Measurements from ENCODE around the gene DMC1. TPM values are rescaled to one million over a fixed set of nuclear protein-coding genes. Genes with fewer than 3 reads are reported as not detected.
"Not testable (repeated sequence)": the region's sequence is repeated elsewhere in the genome, so short reads cannot be mapped to it uniquely, and the experiment has no call there.

Gene DMC1, protein sequence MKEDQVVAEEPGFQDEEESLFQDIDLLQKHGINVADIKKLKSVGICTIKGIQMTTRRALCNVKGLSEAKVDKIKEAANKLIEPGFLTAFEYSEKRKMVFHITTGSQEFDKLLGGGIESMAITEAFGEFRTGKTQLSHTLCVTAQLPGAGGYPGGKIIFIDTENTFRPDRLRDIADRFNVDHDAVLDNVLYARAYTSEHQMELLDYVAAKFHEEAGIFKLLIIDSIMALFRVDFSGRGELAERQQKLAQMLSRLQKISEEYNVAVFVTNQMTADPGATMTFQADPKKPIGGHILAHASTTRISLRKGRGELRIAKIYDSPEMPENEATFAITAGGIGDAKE
- 14.7 TPM for total RNA-seq
- 0.30 TPM for polyA plus RNA-seq
- long read RNA-seq, donor 1 = 0 reads
- long read RNA-seq, donor 2, partial matches to known transcripts = 0 of 3 reads
- long read RNA-seq, donor 2, other reads (novel, unspliced or antisense) = 0 of 3 reads
- long read RNA-seq, donor 3, transcript DMC1-205 (2 exons, 269 nt) = major isoform, 7 of 7 reads
- long read RNA-seq, donor 3, partial matches to known transcripts = 0 of 7 reads
- long read RNA-seq, donor 3, other reads (novel, unspliced or antisense) = 0 of 7 reads
- long read RNA-seq, donor 4 = 0 reads
- long read RNA-seq, donor 5, partial matches to known transcripts = 0 of 2 reads
- long read RNA-seq, donor 5, other reads (novel, unspliced or antisense) = 0 of 2 reads
- long read RNA-seq, donor 6, partial matches to known transcripts = 0 of 1 reads
- long read RNA-seq, donor 6, other reads (novel, unspliced or antisense) = 0 of 1 reads
- long read RNA-seq, donor 7, transcript DMC1-205 (2 exons, 269 nt) = major isoform, 6 of 6 reads
- long read RNA-seq, donor 7, partial matches to known transcripts = 0 of 6 reads
- long read RNA-seq, donor 7, other reads (novel, unspliced or antisense) = 0 of 6 reads
- long read RNA-seq, donor 8, partial matches to known transcripts = 0 of 2 reads
- long read RNA-seq, donor 8, other reads (novel, unspliced or antisense) = 0 of 2 reads
- long read RNA-seq, donor 9, partial matches to known transcripts = 0 of 1 reads
- long read RNA-seq, donor 9, other reads (novel, unspliced or antisense) = 0 of 1 reads
- long read RNA-seq, donor 10, partial matches to known transcripts = 0 of 2 reads
- long read RNA-seq, donor 10, other reads (novel, unspliced or antisense) = 0 of 2 reads

DNA sequence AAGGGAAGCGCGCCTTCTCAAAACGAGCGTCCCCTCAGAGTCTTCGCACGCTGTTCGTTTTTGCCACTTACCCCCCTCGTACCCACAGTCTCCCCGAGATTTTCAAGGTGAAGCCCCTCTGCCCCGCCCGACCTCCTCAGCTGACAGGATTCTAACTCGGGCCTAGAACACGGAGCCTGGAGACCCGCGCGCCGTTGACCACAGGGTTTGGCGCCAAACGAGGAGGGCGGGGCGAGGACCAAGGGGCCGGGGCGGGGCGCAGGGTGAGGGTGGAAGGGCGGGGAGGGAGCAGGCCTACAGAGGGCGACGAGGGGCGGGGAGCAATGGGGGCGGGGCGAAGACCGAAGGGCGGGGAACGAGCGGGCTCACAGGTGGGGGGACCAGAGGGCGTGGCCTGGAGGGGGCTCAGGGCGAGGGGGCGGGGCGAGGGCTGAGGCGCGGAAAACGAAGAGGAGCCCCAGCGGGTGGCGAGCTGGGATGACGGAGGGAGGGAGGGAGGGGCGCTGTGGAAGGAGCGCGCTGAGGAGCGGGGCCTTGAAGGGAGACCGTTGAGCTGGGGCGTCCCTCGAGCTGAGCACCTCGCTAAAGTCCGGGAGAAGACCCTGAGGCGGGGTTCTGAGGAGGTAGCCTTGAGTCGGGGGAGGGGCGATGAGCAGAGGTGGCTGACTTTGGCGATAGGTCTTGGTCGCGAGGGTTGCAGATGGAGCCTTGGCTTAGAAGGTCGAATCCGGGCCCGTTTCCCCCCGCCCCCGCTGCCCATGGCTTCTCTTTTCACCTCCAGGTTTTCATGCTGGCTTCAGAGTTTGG, at the start of gene DMC1:
Gene DMC1 (minus strand): TSS at position 212 of the 807 bp plus-strand sequence. CDS start 1,927 bp downstream, outside the sequence.
- H3K4me1 ChIP-seq (ENCODE audit: control insufficient read depth in 2 of 2, insufficient read depth in 2 of 2, low read length in 2 of 2) = peaks cover 7 to 16% of the 10 kb centered on the region in 2 donors
- peak; percentile 74 to 97 (median 94) for DNase-seq (ENCODE audit: low read depth in 6 of 9, low spot score in 9 of 9)
- peak within 1 kb of the TSS; percentile 91 to 96 for H3K27ac ChIP-seq (ENCODE audit: low read depth in 1 of 2, low read length in 1 of 2)
- peak within 1 kb of the TSS; percentile 83 to 89 for H3K4me3 ChIP-seq (ENCODE audit: low read length in 2 of 2)
- no peaks in the 10 kb centered on the region for H3K9me3 ChIP-seq (ENCODE audit: control insufficient read depth in 2 of 2, insufficient read depth in 1 of 2, low read length in 1 of 2)
- no peaks in the 10 kb centered on the region for H3K27me3 ChIP-seq (ENCODE audit: control insufficient read depth in 2 of 2, insufficient read depth in 1 of 2, low read length in 1 of 2)
- WGBS = under 1% methylated on average over 63 of the region's 64 CpGs
- no peaks in the 10 kb centered on the region for H3K36me3 ChIP-seq (ENCODE audit: control insufficient read depth in 2 of 2, insufficient read depth in 2 of 2, low read length in 1 of 2)

DNA sequence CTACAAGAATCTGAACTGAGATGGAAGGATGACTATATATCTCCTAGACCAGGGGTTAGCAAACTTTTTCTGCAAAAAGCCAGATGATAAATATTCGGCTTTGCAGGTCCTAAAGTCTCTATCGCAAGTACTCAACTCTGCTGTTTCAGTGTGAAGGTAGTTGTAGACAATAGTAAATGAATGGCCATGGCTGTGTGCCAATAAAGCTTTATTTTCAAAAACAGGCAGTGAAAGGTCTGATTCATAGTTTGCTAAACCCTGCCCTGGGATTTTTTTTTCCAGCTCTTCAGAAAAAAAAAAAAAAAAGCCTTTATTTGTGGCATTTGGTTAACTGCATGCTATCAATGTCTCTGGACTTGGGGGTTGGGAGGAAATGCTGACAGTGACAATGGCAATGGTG, 48.7 kb upstream of the DMC1 start:
- Histone ChIP-seq H3K4me1 (ENCODE audit: control insufficient read depth in 2 of 2, insufficient read depth in 2 of 2, low read length in 2 of 2) (no peaks in the 10 kb centered on the region), H3K4me3 (ENCODE audit: low read length in 2 of 2) (no peak overlapping the region), H3K27me3 (ENCODE audit: control insufficient read depth in 2 of 2, insufficient read depth in 1 of 2, low read length in 1 of 2) (no peaks in the 10 kb centered on the region), H3K36me3 (ENCODE audit: control insufficient read depth in 2 of 2, insufficient read depth in 2 of 2, low read length in 1 of 2) (no peaks in the 10 kb centered on the region), H3K27ac (ENCODE audit: low read depth in 1 of 2, low read length in 1 of 2) (no peak overlapping the region), H3K9me3 (ENCODE audit: control insufficient read depth in 2 of 2, insufficient read depth in 1 of 2, low read length in 1 of 2) (peaks cover 0 to 6% of the 10 kb centered on the region in 2 donors)
- DNase-seq (ENCODE audit: low read depth in 6 of 9, low spot score in 9 of 9) = no peak
- 100% methylated on average over 2 of the region's 2 CpGs for WGBS

DNA sequence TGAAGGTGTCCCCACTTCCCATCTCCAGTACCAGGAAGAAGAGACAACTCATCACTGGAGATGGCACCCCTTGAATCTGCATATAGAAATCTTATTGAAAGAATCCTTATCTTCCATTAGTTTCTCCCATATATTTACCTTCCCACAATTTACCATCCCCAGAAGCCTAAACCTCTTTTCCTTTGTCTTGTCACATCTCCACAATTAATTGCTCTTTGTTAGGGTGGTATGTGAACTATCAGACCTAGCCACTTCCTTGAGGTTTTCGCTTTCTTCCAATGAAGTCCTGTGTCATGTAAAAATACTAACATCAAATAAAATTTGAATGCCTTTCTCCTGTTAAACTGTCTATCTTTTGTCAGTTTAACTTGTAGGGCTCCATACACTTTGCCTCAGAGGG, 48.3 kb upstream of the DMC1 start:
- Histone ChIP-seq H3K27me3 (ENCODE audit: control insufficient read depth in 2 of 2, insufficient read depth in 1 of 2, low read length in 1 of 2) (no peaks in the 10 kb centered on the region), H3K9me3 (ENCODE audit: control insufficient read depth in 2 of 2, insufficient read depth in 1 of 2, low read length in 1 of 2) (peaks cover 0 to 6% of the 10 kb centered on the region in 2 donors), H3K27ac (ENCODE audit: low read depth in 1 of 2, low read length in 1 of 2) (no peak overlapping the region), H3K4me3 (ENCODE audit: low read length in 2 of 2) (no peak overlapping the region), H3K4me1 (ENCODE audit: control insufficient read depth in 2 of 2, insufficient read depth in 2 of 2, low read length in 2 of 2) (no peaks in the 10 kb centered on the region), H3K36me3 (ENCODE audit: control insufficient read depth in 2 of 2, insufficient read depth in 2 of 2, low read length in 1 of 2) (no peaks in the 10 kb centered on the region)
- DNase-seq (ENCODE audit: low read depth in 6 of 9, low spot score in 9 of 9) = no peak
- 95% methylated on average over 1 of the region's 1 CpG for WGBS

DNA sequence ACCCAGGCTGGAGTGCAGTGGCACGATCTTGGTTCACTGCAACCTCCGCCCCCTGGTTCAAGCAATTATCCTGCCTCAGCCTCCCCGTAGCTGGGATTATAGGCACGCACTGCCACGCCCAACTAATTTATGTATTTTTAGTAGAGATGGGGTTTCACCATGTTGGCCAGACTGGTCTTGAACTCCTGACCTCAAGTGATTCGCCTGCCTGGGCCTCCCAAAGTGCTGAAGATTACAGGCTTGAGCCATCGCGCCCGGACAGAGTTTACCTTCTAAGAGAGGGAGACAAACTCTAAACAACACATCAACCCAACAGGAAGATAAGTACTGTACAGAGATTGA, 45.1 kb upstream of the DMC1 start:
- H3K36me3 ChIP-seq (ENCODE audit: control insufficient read depth in 2 of 2, insufficient read depth in 2 of 2, low read length in 1 of 2); DNase-seq (ENCODE audit: low read depth in 6 of 9, low spot score in 9 of 9): not testable (repeated sequence)
- WGBS = 97% methylated on average over 9 of the region's 9 CpGs

DNA sequence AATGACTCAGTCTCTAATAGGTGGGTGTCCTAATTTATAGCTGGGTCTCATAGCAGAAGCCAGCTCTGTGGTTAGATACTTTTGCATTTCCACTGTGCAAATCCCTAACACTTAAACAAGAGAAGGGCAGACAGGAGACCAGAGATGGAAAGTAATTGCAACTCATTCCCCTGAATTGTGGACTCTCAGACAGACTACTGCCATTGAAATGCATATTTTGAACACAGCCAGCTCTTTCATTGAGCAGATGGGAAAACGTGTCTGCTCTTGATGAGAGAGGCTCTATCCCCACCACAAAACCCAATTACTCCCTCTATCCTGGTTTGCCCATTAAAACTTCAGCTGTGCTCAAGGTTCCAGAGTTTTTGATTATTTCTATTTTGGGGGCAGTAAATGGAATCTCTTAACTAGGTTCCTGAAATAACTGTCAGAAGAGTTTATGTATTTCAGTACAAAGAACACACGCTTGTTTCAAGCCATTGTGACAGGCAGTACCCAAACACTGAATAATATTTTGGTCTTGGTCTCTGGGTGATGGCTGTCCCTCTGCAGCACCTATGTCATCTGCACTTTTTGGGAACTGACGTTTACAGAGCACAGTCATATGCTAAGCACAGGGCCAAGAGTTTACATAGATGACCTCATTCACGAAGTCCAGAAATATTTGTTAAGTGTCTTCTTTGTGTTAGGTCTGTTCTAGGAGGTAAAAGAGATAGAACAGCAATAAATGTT, 44.5 kb upstream of the DMC1 start:
- Histone ChIP-seq H3K36me3 (ENCODE audit: control insufficient read depth in 2 of 2, insufficient read depth in 2 of 2, low read length in 1 of 2) (no peaks in the 10 kb centered on the region), H3K27me3 (ENCODE audit: control insufficient read depth in 2 of 2, insufficient read depth in 1 of 2, low read length in 1 of 2) (no peaks in the 10 kb centered on the region), H3K27ac (ENCODE audit: low read depth in 1 of 2, low read length in 1 of 2) (no peak overlapping the region), H3K4me3 (ENCODE audit: low read length in 2 of 2) (no peak overlapping the region), H3K9me3 (ENCODE audit: control insufficient read depth in 2 of 2, insufficient read depth in 1 of 2, low read length in 1 of 2) (peaks cover 0 to 6% of the 10 kb centered on the region in 2 donors), H3K4me1 (ENCODE audit: control insufficient read depth in 2 of 2, insufficient read depth in 2 of 2, low read length in 2 of 2) (no peaks in the 10 kb centered on the region)
- 93% methylated on average over 4 of the region's 4 CpGs for WGBS
- DNase-seq (ENCODE audit: low read depth in 6 of 9, low spot score in 9 of 9) = no peak

More for the DNA sequence above, 45.1 kb upstream of the DMC1 start:
- H3K4me1 ChIP-seq (ENCODE audit: control insufficient read depth in 2 of 2, insufficient read depth in 2 of 2, low read length in 2 of 2); H3K27ac ChIP-seq (ENCODE audit: low read depth in 1 of 2, low read length in 1 of 2); H3K4me3 ChIP-seq (ENCODE audit: low read length in 2 of 2); H3K27me3 ChIP-seq (ENCODE audit: control insufficient read depth in 2 of 2, insufficient read depth in 1 of 2, low read length in 1 of 2); H3K9me3 ChIP-seq (ENCODE audit: control insufficient read depth in 2 of 2, insufficient read depth in 1 of 2, low read length in 1 of 2): not testable (repeated sequence)

DNA sequence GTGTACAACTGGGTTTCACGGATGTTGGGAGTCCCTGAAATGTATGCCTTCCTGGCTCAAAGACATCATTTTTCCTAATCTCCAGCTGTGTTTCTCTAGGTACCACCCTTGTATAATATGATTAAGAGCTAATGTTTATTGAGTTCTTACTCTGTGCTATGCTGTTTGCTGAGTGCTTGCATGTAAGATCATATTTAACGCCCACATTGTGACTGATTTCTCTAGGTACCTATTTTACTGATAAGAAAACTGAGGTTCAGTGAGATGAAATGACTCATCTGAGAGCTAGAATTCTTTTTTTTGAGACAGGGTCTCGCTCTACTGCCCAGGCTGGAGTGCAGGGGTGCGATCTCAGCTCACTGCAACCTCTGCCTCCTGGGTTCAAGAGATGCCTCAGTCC, 43.6 kb upstream of the DMC1 start:
- WGBS = 94% methylated on average over 4 of the region's 4 CpGs
- DNase-seq (ENCODE audit: low read depth in 6 of 9, low spot score in 9 of 9) = no peak

DNA sequence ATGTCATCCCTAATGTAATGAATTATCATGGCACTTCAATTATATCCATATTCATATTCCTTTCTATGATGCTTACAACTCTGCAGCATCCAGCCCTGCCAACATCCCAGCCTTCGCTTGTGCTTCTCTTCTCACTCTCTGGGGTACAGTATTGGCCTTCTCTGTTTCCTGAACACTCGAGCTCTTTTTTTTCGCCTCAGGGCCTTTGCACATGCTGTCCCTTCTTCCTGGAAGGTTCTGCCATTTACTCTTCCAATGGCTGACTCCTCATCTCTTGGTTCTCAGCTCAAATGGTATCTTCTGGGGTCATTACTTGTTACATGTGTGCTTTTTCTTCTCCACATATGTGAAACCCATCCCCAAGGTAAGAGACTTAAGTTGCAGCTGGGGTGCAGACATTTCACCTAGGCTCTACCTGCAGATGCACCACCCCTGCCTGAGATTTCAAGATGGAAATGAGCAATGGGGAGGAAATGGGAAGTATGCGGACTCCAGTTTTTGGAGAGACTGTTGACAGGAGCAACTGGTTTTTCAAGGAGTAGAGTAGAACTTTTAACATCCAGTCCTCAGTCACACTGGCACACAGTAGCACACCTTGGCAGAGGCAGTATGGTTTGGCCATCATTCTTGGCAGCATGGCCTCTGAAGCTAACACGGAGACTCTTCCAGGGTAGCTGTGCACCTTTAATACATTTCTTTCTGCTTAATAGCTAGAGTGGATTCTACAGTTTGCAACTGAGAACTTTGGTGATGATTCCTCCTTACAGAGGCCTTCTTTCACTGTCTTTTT, 42.4 kb upstream of the DMC1 start:
- no peak for DNase-seq (ENCODE audit: low read depth in 6 of 9, low spot score in 9 of 9)
- 97% methylated on average over 5 of the region's 5 CpGs for WGBS
- H3K36me3 ChIP-seq (ENCODE audit: control insufficient read depth in 2 of 2, insufficient read depth in 2 of 2, low read length in 1 of 2) = no peaks in the 10 kb centered on the region
- H3K27ac ChIP-seq (ENCODE audit: low read depth in 1 of 2, low read length in 1 of 2) = no peak overlapping the region
- H3K9me3 ChIP-seq (ENCODE audit: control insufficient read depth in 2 of 2, insufficient read depth in 1 of 2, low read length in 1 of 2) = peaks cover 0 to 1% of the 10 kb centered on the region in 2 donors
- no peak overlapping the region for H3K4me3 ChIP-seq (ENCODE audit: low read length in 2 of 2)
- H3K4me1 ChIP-seq (ENCODE audit: control insufficient read depth in 2 of 2, insufficient read depth in 2 of 2, low read length in 2 of 2) = no peaks in the 10 kb centered on the region
- no peaks in the 10 kb centered on the region for H3K27me3 ChIP-seq (ENCODE audit: control insufficient read depth in 2 of 2, insufficient read depth in 1 of 2, low read length in 1 of 2)

More for the DNA sequence above, 43.6 kb upstream of the DMC1 start:
- no peak overlapping the region for H3K27ac ChIP-seq (ENCODE audit: low read depth in 1 of 2, low read length in 1 of 2)
- H3K4me3 ChIP-seq (ENCODE audit: low read length in 2 of 2) = no peak overlapping the region
- no peaks in the 10 kb centered on the region for H3K4me1 ChIP-seq (ENCODE audit: control insufficient read depth in 2 of 2, insufficient read depth in 2 of 2, low read length in 2 of 2)
- no peaks in the 10 kb centered on the region for H3K36me3 ChIP-seq (ENCODE audit: control insufficient read depth in 2 of 2, insufficient read depth in 2 of 2, low read length in 1 of 2)
- H3K9me3 ChIP-seq (ENCODE audit: control insufficient read depth in 2 of 2, insufficient read depth in 1 of 2, low read length in 1 of 2) = peaks cover 0 to 6% of the 10 kb centered on the region in 2 donors
- no peaks in the 10 kb centered on the region for H3K27me3 ChIP-seq (ENCODE audit: control insufficient read depth in 2 of 2, insufficient read depth in 1 of 2, low read length in 1 of 2)

All from thymus (tissue), 14 donors.